Stomach (tissue), 9 donors: ENCODE data around the gene SIRT3. TPM values are rescaled to one million over a fixed set of nuclear protein-coding genes. Genes with fewer than 3 reads are reported as not detected.

Experiments
- DNase-seq, 2 donors: peaks; one replicate each; pipeline versions ENCODE4 v3.0.0 to v3.0.0-alpha.2; 2013 to 2019
- H3K27ac ChIP-seq, 5 donors: fragments of 200-600 bp in 4 of 5; sonication (generic) in 4 of 5; one replicate each; pipeline ENCODE4 v1.5.1; 2013 to 2019; ENCODE audit warnings: mild to moderate bottlenecking in 1 of 5, moderate library complexity in 1 of 5
- H3K27me3 ChIP-seq, 3 donors: fragments of 200-600 bp; sonication (generic); one replicate each; pipeline ENCODE4 v1.5.1; 2017 to 2019; ENCODE audit warnings: mixed run types in 1 of 3
- H3K36me3 ChIP-seq, 4 donors: fragments of 200-600 bp; sonication (generic); 1 replicate in 3 of 4; 2 replicates in 1 of 4; pipeline ENCODE4 v1.5.1; 2016 to 2019
- H3K4me1 ChIP-seq, 4 donors: fragments of 200-600 bp; sonication (generic); one replicate each; pipeline ENCODE4 v1.5.1; 2016 to 2019
- H3K4me3 ChIP-seq, 4 donors: fragments of 200-600 bp; sonication (generic) in 3 of 4; one replicate each; pipeline ENCODE4 v1.5.1; 2016 to 2019; ENCODE audit warnings: mild to moderate bottlenecking in 1 of 4
- H3K9me3 ChIP-seq, 4 donors: fragments of 200-600 bp; sonication (generic); one replicate each; pipeline ENCODE4 v1.5.1; 2016 to 2019
- CTCF ChIP-seq, 7 experiments: fragments of 450-650 bp in 4 of 7; fragments of 200-600 bp in 3 of 7; sonication (generic) in 3 of 7; IDR thresholded peaks; one replicate each; pipeline ENCODE4 v1.5.1; 2016 to 2019; ENCODE audit warnings: antibody characterized with exemption in 7 of 7, control low read depth in 2 of 7, mild to moderate bottlenecking in 1 of 7
- EP300 ChIP-seq: sonication (generic); formaldehyde crosslinking; IDR thresholded peaks from one replicate; pipeline ENCODE4 v1.6.1; 2017; ENCODE audit warnings: antibody characterized with exemption
- POLR2A ChIP-seq, 4 donors: fragments of 450-650 bp; IDR thresholded peaks; one replicate each; pipeline ENCODE4 v1.6.1; 2016; ENCODE audit warnings: antibody characterized with exemption in 4 of 4, control low read depth in 2 of 4, mild to moderate bottlenecking in 1 of 4, moderate library complexity in 1 of 4
- POLR2AphosphoS5 ChIP-seq, 3 donors: sonication (generic); formaldehyde crosslinking; IDR thresholded peaks; one replicate each; pipeline ENCODE4 v1.6.1; 2016; ENCODE audit warnings: antibody characterized with exemption in 3 of 3
- WGBS, 5 donors: extraction: QIAGEN DNeasy Blood & Tissue Kit in 3 of 5; methylation state at CpG; one replicate each; pipeline versions ENCODE4 v1.1.5 to v1.1.7; 2013 to 2018; 5-methylcytosine and 5-hydroxymethylcytosine counted together
- intact Hi-C: fragments of 100-400 bp; cut with DNase I; formaldehyde crosslinking; loops from one replicate; pipeline ENCODE4 v1.15.1; 2023; ENCODE audit warnings: low total_unique reads
- polyA plus RNA-seq, 3 donors: library from polyadenylated mRNA; stranded (reverse); fragments of 200-250 nt; gene quantifications; one replicate each; pipeline ENCODE4 v1.2.3, GENCODE V29; 2013
- total RNA-seq, 5 donors: library from RNA; depleted of rRNA; stranded (reverse); fragments of >200 nt; gene quantifications; one replicate each; pipeline versions ENCODE4 v1.1.0 to v1.2.3, GENCODE V29; 2014 to 2016
- donor health status: healthy with polysubstance abuse.
- donor health status: Bipolar disorder and iron deficiency.
- donor health status: healthy.

The SIRT3 gene
- total and polyA plus RNA-seq, 8 donors: 5.4 to 63.7 (median 12.3) TPM

- Histone ChIP-seq H3K36me3 (peaks cover 44 to 64% (median 62%) of the 10 kb centered on the region in 4 donors), H3K27me3 (no peaks in the 10 kb centered on the region), H3K27ac (peak overlapping the region; percentile 96 to 100 (median 99)), H3K4me3 (peak overlapping the region; percentile 82 to 100 (median 92)), H3K4me1 (peaks cover 31 to 61% (median 52%) of the 10 kb centered on the region in 4 donors), H3K9me3 (no peaks in the 10 kb centered on the region)
- no peak for DNase-seq
- intact Hi-C loops: no loop called here
- no peak for TF ChIP-seq POLR2A (IDR thresholded peaks at IDR 0.05)
- TF ChIP-seq CTCF (IDR thresholded peaks at IDR 0.05): no peak
- TF ChIP-seq POLR2AphosphoS5 (IDR thresholded peaks at IDR 0.05): no peak
- no peak for TF ChIP-seq EP300
- WGBS, 5 donors: 1 to 3% (median 1%) methylated on average over 21 to 26 of the region's 26 CpGs
These were observed 27.3 kb downstream of the SIRT3 start for GRCh38 chr11:208917-209260.

GRCh38 chr11:208181-208916, 27.8 kb downstream of the SIRT3 start:
- TF ChIP-seq EP300 (no peak), CTCF (IDR thresholded peaks at IDR 0.05) (no peak), POLR2A (IDR thresholded peaks at IDR 0.05) (no peak), POLR2AphosphoS5 (IDR thresholded peaks at IDR 0.05) (peak; percentile 72 to 82 (median 76))
- Histone ChIP-seq H3K36me3 (peaks cover 42 to 64% (median 62%) of the 10 kb centered on the region in 4 donors), H3K4me1 (peaks cover 31 to 66% (median 57%) of the 10 kb centered on the region in 4 donors), H3K4me3 (peak overlapping the region; percentile 82 to 100 (median 92)), H3K9me3 (no peaks in the 10 kb centered on the region), H3K27me3 (no peaks in the 10 kb centered on the region), H3K27ac (peak overlapping the region; percentile 96 to 100 (median 99))
- WGBS, 5 donors: 0 to 1% (median 0%) methylated on average over 18 to 57 of the region's 57 CpGs
- intact Hi-C loops: no loop called here
- peak; percentile 85 to 95 for DNase-seq

GRCh38 chr11:207863-208180, 28.3 kb downstream of the SIRT3 start:
- no peaks in the 10 kb centered on the region for H3K27me3 ChIP-seq
- H3K27ac ChIP-seq: peak overlapping the region; percentile 96 to 100 (median 99)
- no peaks in the 10 kb centered on the region for H3K9me3 ChIP-seq
- WGBS, 5 donors: 0 to 1% (median 1%) methylated on average over 27 of the region's 27 CpGs
- peaks cover 31 to 71% (median 59%) of the 10 kb centered on the region in 4 donors for H3K4me1 ChIP-seq
- TF ChIP-seq EP300 (peak; percentile 1), CTCF (IDR thresholded peaks at IDR 0.05) (no peak)
- H3K36me3 ChIP-seq: peaks cover 36 to 64% (median 62%) of the 10 kb centered on the region in 4 donors
- intact Hi-C loops: no loop called here
- peak overlapping the region; percentile 82 to 100 (median 92) for H3K4me3 ChIP-seq
- DNase-seq: peak in 1 of 2 donors; percentile 78

GRCh38 chr11:207208-207862, 28.8 kb downstream of the SIRT3 start, which contains the start of the genes BET1L and RIC8A:
Gene BET1L (minus strand): TSS chr11:207399. CDS start chr11:207321, 78 bp downstream.
Gene RIC8A (plus strand): TSS chr11:207708. CDS start chr11:208855, 1,147 bp downstream.
- no peaks in the 10 kb centered on the region for H3K27me3 ChIP-seq
- peak within 1 kb of the TSS; percentile 96 to 100 (median 99) for H3K27ac ChIP-seq
- H3K36me3 ChIP-seq: peaks cover 32 to 64% (median 62%) of the 10 kb centered on the region in 4 donors
- 0 to 1% (median 0%) methylated on average over 14 to 63 of the region's 63 CpGs for WGBS, 5 donors
- intact Hi-C loops: no loop called here
- H3K4me3 ChIP-seq: peak within 1 kb of the TSS; percentile 82 to 100 (median 92)
- peak; percentile 93 to 99 for DNase-seq
- H3K9me3 ChIP-seq: no peaks in the 10 kb centered on the region
- TF ChIP-seq POLR2AphosphoS5 (IDR thresholded peaks at IDR 0.05) (peak; percentile 85 to 98 (median 94)), EP300 (peak; percentile 1), CTCF (IDR thresholded peaks at IDR 0.05) (no peak), POLR2A (IDR thresholded peaks at IDR 0.05) (peak in 2 of 4 donors; percentile 51 to 91)
- H3K4me1 ChIP-seq: peaks cover 31 to 75% (median 62%) of the 10 kb centered on the region in 4 donors
